Hepatocyte (in vitro differentiated cells): Measurements from ENCODE around the gene CYP24A1. TPM values are rescaled to one million over a fixed set of nuclear protein-coding genes. Genes with fewer than 3 reads are reported as not detected.
A peak's percentile ranks its signal among the peaks of the same experiment; 100 is the strongest.

Source experiments
- DNase-seq: peaks from one replicate; pipeline ENCODE4 v3.0.0-alpha.2; 2016; ENCODE audit warnings: low spot score
- H2AFZ ChIP-seq: fragments of 200-600 bp; sonication (generic); 2 replicates; pipeline ENCODE4 v1.6.0; 2016; ENCODE audit warnings: antibody characterized with exemption, mild to moderate bottlenecking
- H3K27ac ChIP-seq: fragments of 200-600 bp; sonication (generic); 2 replicates; pipeline ENCODE4 v1.5.1; 2016; ENCODE audit warnings: mild to moderate bottlenecking
- H3K27me3 ChIP-seq: fragments of 200-600 bp; sonication (generic); 2 replicates; pipeline ENCODE4 v1.6.1; 2016
- H3K36me3 ChIP-seq: fragments of 200-600 bp; sonication (generic); replicated peaks from 2 replicates; pipeline ENCODE4 v1.5.1; 2016; ENCODE audit warnings: low read depth; ENCODE audit not compliant: insufficient read depth
- H3K4me1 ChIP-seq: fragments of 200-600 bp; sonication (generic); 2 replicates; pipeline ENCODE4 v1.5.1; 2016; ENCODE audit warnings: mild to moderate bottlenecking, moderate library complexity; ENCODE audit not compliant: insufficient read depth
- H3K4me2 ChIP-seq: fragments of 200-600 bp; sonication (generic); 2 replicates; pipeline ENCODE4 v1.6.0; 2016
- H3K4me3 ChIP-seq: fragments of 200-600 bp; sonication (generic); 2 replicates; pipeline ENCODE4 v1.5.1; 2016; ENCODE audit warnings: mild to moderate bottlenecking
- H3K79me2 ChIP-seq: fragments of 200-600 bp; sonication (generic); 2 replicates; pipeline ENCODE4 v1.6.0; 2017; ENCODE audit warnings: mild to moderate bottlenecking
- H3K9me2 ChIP-seq: fragments of 200-600 bp; sonication (generic); replicated peaks from 2 replicates; pipeline ENCODE4 v1.6.0; 2017; ENCODE audit warnings: mild to moderate bottlenecking; ENCODE audit not compliant: insufficient read depth
- H3K9me3 ChIP-seq: fragments of 200-600 bp; sonication (generic); 2 replicates; pipeline ENCODE4 v1.5.1; 2016; ENCODE audit warnings: low read depth, mild to moderate bottlenecking
- H4K20me1 ChIP-seq: fragments of 200-600 bp; sonication (generic); 2 replicates; pipeline ENCODE4 v1.6.0; 2016; ENCODE audit warnings: mild to moderate bottlenecking; ENCODE audit not compliant: insufficient read depth, poor library complexity, severe bottlenecking
- EZH2 ChIP-seq: fragments of 200-600 bp; sonication (generic); IDR thresholded peaks from 2 replicates; pipeline ENCODE4 v1.6.1; 2016; ENCODE audit warnings: antibody characterized with exemption, mild to moderate bottlenecking, borderline replicate concordance
- EZH2phosphoT487 ChIP-seq: fragments of 200-600 bp; sonication (generic); IDR thresholded peaks from one replicate; pipeline ENCODE4 v1.6.1; 2018; ENCODE audit warnings: antibody characterized with exemption, mild to moderate bottlenecking, low read depth, moderate library complexity; ENCODE audit not compliant: unreplicated experiment, severe bottlenecking
- WGBS: methylation state at CpG from one replicate; pipeline ENCODE4 v1.1.6; 2016; ENCODE audit warnings: low lambda C conversion rate; ENCODE audit errors: missing lambda C conversion rate; 5-methylcytosine and 5-hydroxymethylcytosine counted together
- polyA plus RNA-seq: library from polyadenylated mRNA; unstranded; fragments of >200 nt; fragmentation: Nextera tagmentation; extraction: Ambion mirVana; gene quantifications from 2 replicates; pipeline ENCODE4 v1.2.1, GENCODE V29; 2016
- total RNA-seq: library from RNA; depleted of rRNA; stranded (reverse); fragments of >200 nt; gene quantifications from 2 replicates; pipeline ENCODE4 v1.2.3, GENCODE V29; 2014
- TF ChIP-seq, protein P1 (sequence below): fragments of 200-600 bp; sonication (generic); IDR thresholded peaks from 2 replicates; pipeline ENCODE4 v1.5.1; 2016; ENCODE audit warnings: antibody characterized with exemption, mild to moderate bottlenecking; ENCODE audit not compliant: poor library complexity

CYP24A1 gene
- total and polyA plus RNA-seq, 2 experiments from 2014 or later = 1.5 TPM; not detected in 1

- Histone ChIP-seq H3K9me3 (no peaks in the 10 kb centered on the region), H3K4me2 (no peak overlapping the region), H3K9me2 (no peaks in the 10 kb centered on the region), H3K36me3 (no peaks in the 10 kb centered on the region), H3K27me3 (no peaks in the 10 kb centered on the region), H3K4me3 (no peak overlapping the region), H3K4me1 (peaks cover 4% of the 10 kb centered on the region), H4K20me1 (no peaks in the 10 kb centered on the region), H3K27ac (no peak overlapping the region), H2AFZ (no peak overlapping the region), H3K79me2 (peaks cover 69% of the 10 kb centered on the region)
- no peak for DNase-seq
- 82% methylated on average over 1 of the region's 1 CpG for WGBS
- TF ChIP-seq, protein P1, sequence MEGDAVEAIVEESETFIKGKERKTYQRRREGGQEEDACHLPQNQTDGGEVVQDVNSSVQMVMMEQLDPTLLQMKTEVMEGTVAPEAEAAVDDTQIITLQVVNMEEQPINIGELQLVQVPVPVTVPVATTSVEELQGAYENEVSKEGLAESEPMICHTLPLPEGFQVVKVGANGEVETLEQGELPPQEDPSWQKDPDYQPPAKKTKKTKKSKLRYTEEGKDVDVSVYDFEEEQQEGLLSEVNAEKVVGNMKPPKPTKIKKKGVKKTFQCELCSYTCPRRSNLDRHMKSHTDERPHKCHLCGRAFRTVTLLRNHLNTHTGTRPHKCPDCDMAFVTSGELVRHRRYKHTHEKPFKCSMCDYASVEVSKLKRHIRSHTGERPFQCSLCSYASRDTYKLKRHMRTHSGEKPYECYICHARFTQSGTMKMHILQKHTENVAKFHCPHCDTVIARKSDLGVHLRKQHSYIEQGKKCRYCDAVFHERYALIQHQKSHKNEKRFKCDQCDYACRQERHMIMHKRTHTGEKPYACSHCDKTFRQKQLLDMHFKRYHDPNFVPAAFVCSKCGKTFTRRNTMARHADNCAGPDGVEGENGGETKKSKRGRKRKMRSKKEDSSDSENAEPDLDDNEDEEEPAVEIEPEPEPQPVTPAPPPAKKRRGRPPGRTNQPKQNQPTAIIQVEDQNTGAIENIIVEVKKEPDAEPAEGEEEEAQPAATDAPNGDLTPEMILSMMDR = no peak
- TF ChIP-seq EZH2phosphoT487 (no peak), EZH2 (no peak)
These were observed 38.4 kb upstream of the CYP24A1 start for GRCh38 chr20:54212226-54212625.

GRCh38 chr20:54209216-54209813, 35.5 kb upstream of the CYP24A1 start:
- Histone ChIP-seq H3K27me3 (no peaks in the 10 kb centered on the region), H3K4me2 (peak overlapping the region; percentile 86), H3K36me3 (no peaks in the 10 kb centered on the region), H3K27ac (peak overlapping the region; percentile 98), H3K4me3 (peak overlapping the region; percentile 98), H3K79me2 (peaks cover 62% of the 10 kb centered on the region), H2AFZ (no peak overlapping the region), H3K4me1 (peaks cover 4% of the 10 kb centered on the region), H4K20me1 (no peaks in the 10 kb centered on the region), H3K9me3 (no peaks in the 10 kb centered on the region), H3K9me2 (no peaks in the 10 kb centered on the region)
- WGBS = 60% methylated on average over 5 of the region's 5 CpGs
- TF ChIP-seq, protein P1 = peak; percentile 12
- TF ChIP-seq EZH2phosphoT487 = no peak
- no peak for DNase-seq

DNA sequence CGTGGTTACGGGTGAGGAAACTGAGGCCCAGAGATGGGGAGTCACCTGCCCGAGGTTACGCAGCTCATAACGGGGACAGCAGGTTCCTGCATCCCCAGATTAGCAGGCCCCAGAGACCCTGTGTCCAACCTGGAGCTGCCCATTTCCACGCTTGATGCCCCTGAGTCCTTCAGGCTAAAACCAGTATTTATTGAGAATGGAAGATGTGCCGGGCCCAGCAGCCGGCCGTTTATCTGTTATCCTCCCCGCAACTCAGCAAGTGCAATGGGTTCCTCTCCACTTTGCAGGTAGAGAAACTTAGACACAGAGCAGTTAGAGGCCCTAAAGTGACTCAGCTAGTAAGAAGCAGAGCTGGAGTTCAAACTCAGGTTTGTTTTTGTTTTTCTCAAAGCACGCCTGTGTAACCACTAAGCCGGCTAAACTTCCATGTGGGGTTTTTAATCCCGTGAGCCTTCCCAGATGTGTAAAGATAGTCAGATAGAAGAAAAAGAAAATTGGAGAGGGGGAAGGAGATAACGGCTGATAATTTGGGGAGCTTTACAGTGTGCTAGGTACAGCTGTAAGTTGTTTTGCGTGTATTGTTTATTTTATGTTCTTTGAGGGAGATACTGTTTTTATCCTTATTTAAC, 34.9 kb upstream of the CYP24A1 start:
- no peaks in the 10 kb centered on the region for H3K27me3 ChIP-seq
- peak overlapping the region; percentile 98 for H3K4me3 ChIP-seq
- H4K20me1 ChIP-seq = no peaks in the 10 kb centered on the region
- H3K4me2 ChIP-seq = peak overlapping the region; percentile 86
- H3K4me1 ChIP-seq = peaks cover 4% of the 10 kb centered on the region
- TF ChIP-seq, protein P1 = no peak
- TF ChIP-seq EZH2 (no peak), EZH2phosphoT487 (no peak)
- peak; percentile 54 for DNase-seq
- peak overlapping the region; percentile 98 for H3K27ac ChIP-seq
- 0% methylated on average over 15 of the region's 15 CpGs for WGBS
- no peaks in the 10 kb centered on the region for H3K9me2 ChIP-seq
- H3K36me3 ChIP-seq = no peaks in the 10 kb centered on the region
- H3K79me2 ChIP-seq = peaks cover 56% of the 10 kb centered on the region
- peak overlapping the region; percentile 62 for H2AFZ ChIP-seq
- H3K9me3 ChIP-seq = no peaks in the 10 kb centered on the region
